HG02588 (cell line): ENCODE results near the gene PCDHGA5.
"Not testable (repeated sequence)": the region's sequence is repeated elsewhere in the genome, so short reads cannot be mapped to it uniquely, and the experiment has no call there.

Experiments
- ATAC-seq: cut with Tn5 transposase; IDR thresholded peaks from one replicate; pipeline ENCODE4 v1.9.1; 2021; ENCODE audit warnings: mild to moderate bottlenecking, moderate library complexity; ENCODE audit not compliant: unreplicated experiment

PCDHGA5 gene

DNA sequence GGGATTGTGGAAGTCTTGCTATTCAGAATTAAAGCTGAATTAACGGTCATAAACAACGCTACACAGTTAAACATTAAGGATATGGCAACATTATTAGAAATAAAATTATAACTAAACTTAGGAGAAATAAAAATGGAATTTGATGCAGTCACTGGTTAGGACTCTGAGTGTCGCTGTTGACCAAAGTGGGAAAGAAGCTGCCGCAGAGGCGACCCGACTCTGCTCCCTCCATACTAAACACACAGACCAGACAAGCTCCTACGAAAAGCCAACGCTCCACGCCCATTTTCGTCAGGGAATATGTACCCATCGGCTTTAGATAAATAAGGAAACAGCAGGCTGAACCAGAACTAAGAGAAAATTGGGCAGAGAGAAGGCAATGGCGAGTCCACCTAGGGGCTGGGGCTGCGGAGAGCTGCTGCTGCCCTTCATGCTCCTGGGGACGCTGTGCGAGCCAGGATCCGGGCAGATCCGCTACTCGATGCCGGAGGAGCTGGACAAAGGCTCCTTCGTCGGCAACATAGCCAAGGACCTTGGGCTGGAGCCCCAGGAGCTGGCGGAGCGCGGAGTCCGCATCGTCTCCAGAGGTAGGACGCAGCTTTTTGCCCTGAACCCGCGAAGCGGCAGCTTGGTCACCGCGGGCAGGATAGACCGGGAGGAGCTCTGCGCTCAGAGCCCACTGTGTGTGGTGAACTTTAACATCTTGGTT lies at the start of gene PCDHGA5:
Gene PCDHGA5 (plus strand): TSS at position 211 of the 709 bp plus-strand sequence. CDS start 169 bp downstream, at position 380.
- ATAC-seq: no peak

DNA sequence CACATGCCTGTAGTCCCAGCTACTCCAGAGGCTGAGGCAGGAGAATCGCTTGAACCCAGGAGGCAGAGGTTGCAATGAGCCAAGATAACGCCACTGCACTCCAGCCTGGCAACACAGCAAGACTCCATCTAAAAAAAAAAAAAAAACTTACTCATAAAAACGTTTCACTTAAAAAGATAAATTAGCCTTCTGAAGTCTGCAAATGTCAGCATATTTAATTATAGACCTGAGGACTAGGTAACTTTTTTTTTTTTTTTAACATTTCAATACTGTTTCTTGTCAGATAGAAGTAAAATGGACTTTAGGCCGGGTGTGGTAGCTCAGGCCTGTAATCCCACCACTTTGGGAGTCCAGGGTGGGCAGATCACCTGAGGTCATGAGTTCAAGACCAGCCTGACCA lies 47.0 kb upstream of the PCDHGA5 start:
- not testable (repeated sequence) for ATAC-seq

DNA sequence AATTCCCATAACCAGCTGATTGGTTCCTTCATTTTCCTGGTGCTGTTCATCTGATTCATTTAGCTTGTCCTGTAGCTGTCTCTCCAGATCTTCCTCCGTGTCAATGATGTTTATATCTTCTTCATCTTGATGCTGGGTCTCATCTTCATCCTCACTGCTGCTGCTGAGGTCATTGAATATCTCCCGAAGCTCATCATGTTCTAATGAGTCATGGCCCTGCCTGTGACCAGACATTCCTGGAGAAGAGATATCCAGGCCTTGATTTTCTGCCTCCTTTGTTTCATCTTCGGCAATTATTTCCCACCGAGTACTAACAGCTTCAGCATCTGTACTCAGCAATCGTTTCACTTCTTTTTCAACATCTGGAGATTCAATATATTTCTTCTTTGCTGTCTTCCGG lies 44.8 kb upstream of the PCDHGA5 start:
- no peak for ATAC-seq

DNA sequence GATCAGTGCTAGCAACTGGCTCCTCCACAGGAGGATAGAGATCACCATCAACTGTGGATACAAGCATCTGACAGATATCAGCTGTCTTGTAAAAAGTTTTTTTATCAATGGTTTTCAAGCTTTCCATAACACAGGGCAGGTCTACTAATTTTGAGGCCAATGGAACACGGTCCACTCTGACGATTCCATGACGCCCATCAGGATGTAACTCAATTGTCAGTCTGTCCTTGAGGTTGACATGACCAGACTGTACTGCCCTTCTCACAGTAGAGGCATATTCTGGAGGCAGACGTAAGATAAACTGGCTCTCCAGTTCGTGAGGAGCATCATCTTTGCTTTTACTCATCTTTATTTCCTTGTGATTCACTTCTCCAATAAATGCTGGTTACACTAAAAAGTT lies 44.3 kb upstream of the PCDHGA5 start:
- ATAC-seq: no peak

DNA sequence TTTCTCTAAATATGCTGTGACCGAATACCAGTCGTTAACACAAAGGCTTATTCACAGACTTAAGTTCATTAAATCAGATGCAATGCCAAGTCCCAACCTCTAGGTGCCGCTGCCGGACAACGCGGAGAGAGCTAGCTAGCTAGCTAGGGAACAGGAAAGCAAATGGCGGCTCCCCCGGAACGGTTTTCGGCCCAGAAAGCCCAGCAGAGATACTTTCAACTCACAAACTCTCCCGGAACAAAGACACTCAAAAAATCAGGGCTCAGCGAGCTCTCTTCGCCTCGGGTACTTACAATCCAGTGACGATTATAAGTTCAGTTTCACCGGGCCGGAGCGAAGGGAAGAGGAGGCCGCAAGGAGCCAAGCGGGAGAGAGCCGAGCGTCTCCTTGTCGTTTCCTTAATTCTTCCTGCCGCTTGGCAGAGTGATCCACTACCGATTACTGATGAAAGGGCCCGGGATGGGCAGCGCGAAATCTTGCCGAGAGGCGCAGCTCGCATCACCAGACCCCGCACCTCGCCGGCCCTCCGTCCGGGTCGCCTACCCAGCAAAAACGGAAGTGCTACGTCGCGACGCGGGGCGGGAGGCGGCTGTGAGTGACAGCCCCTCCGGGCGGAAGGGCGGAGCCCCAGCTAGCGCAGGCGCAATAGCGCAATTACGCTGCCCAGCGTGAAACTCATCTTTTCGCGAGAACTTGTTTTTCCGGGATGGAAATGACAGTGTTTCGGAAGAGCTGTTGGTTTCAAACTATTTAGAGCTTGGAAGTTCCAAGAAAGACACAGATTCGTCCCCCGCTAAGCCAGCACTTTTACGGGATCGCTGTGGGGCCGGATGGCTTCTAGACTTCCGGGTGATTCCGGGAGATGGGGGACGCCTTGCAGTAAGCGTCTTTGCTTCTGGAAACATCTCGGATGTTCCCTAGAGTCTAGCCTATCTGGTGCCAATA lies 43.5 kb upstream of the PCDHGA5 start, which contains the start of gene TAF7:
Gene TAF7 (minus strand): TSS at position 560 of the 945 bp plus-strand sequence. CDS start 740 bp downstream, outside the sequence.
- ATAC-seq: peak; percentile 96

DNA sequence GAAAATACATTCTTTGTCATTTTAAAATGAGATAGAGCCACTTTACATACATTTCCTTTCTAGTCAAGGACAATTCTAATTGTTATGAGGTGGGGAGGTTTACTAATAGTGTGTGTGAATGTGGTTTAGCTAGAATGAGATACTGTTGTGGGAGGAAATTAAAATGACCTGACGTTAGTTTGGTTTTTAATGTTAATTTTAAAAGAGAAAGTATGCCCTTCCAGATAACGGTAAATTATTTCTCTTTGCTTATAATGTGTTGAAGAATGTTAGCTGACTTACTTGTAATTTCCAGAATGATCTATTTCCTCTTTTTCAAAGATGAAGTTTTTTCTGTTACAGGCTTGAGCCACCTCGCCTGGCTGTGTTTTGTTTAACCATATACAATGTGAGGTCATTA lies 41.7 kb upstream of the PCDHGA5 start:
- ATAC-seq: no peak

GRCh38 chr5:141326088-141326854 lies 37.7 kb upstream of the PCDHGA5 start:
- ATAC-seq: peak; percentile 86

DNA sequence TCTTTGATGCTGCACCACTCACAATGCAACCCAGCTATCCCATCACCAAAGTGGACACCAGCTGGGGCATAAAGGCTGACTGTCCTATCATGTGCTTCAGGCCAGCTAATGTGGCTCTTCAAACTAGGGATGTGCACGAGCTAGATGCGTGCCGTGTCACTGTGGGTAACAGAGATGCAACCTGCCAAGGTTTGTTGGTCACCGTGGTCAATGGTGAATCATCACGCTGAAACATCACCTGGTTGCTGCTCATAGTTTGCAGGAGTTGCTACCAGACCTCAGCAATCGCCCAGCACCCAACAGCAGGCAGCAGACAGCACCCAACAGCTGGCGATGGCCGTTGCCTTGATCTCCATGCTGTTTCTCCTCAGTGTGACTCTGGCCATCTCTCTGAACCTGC lies 35.7 kb upstream of the PCDHGA5 start:
- ATAC-seq: no peak

GRCh38 chr5:141330299-141331080 lies 33.5 kb upstream of the PCDHGA5 start, which contains the start of gene PCDHGA1:
Gene PCDHGA1 (plus strand): TSS chr5:141330514.
- ATAC-seq: no peak

- not testable (repeated sequence) for ATAC-seq
These were observed 31.4 kb upstream of the PCDHGA5 start for GRCh38 chr5:141332571-141332970.

- ATAC-seq: no peak
These were observed 25.2 kb upstream of the PCDHGA5 start, which contains the start of gene PCDHGA2 for GRCh38 chr5:141338538-141339306. Gene PCDHGA2 (plus strand): TSS chr5:141338760.

DNA sequence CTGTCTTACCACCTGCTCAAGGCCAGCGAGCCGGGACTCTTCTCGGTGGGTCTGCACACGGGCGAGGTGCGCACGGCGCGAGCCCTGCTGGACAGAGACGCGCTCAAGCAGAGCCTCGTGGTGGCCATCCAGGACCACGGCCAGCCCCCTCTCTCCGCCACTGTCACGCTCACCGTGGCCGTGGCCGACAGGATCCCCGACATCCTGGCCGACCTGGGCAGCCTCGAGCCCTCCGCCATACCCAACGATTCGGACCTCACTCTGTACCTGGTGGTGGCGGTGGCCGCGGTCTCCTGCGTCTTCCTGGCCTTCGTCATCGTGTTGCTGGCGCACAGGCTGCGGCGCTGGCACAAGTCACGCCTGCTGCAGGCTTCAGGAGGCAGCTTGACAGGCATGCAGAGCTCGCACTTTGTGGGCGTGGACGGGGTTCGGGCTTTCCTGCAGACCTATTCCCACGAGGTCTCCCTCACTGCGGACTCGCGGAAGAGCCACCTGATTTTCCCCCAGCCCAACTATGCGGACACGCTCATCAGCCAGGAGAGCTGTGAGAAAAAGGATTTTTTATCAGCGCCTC lies 23.1 kb upstream of the PCDHGA5 start:
- not testable (repeated sequence) for ATAC-seq

DNA sequence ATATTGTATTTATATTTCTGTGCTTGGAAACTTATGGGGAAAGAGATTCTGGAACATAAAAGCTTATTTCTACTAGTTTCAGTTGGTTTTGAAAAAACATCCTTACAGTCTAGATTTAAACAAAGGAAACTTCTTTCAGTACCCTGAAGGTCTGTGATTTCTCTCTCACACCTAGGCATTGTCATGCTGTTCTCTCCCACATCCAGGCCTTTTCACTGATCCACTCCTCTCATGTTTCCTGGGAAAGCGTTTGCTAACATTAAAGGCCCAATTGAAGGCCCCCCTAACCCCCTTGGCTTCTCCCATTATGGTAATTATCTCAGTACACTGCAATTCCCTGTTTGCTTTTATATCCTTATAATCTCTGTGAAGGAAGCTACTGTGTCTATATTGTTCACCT lies 21.2 kb upstream of the PCDHGA5 start:
- ATAC-seq: no peak

DNA sequence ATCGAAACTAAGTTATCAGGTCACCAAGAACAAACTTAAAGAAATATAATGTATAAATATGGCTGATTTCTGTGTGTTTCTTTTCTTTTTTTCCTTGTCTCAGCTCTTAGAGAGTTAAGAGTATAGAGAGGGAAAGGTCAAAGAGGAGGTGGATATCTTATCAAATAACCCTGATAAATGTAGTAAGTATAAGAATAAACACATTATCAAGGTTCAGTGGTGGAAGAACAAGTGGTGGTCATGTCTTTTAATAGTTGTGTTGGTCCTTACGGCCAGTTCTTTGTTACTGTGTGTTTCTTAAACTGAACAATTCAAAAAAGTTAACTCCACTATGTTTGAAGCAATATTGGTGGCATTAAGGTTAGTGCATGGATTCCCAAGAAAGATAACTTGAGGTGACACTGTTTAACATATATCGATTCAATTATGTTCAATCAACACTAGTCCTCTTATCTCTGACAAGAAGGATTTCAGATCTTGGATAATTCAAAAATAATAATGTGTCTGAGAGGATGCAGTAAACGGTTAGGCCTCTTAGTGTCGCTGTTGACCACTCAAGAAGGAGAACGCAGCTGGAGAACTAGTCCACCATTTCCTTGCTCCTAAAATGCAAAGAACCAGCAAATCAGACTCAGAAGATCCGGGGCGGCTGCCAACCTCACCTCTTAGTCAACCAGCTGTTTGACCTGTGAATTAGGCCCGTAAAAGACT lies 20.6 kb upstream of the PCDHGA5 start, which contains the start of gene PCDHGA3:
Gene PCDHGA3 (plus strand): TSS at position 588 of the 711 bp plus-strand sequence. CDS start 205 bp downstream, outside the sequence.
- no peak for ATAC-seq

DNA sequence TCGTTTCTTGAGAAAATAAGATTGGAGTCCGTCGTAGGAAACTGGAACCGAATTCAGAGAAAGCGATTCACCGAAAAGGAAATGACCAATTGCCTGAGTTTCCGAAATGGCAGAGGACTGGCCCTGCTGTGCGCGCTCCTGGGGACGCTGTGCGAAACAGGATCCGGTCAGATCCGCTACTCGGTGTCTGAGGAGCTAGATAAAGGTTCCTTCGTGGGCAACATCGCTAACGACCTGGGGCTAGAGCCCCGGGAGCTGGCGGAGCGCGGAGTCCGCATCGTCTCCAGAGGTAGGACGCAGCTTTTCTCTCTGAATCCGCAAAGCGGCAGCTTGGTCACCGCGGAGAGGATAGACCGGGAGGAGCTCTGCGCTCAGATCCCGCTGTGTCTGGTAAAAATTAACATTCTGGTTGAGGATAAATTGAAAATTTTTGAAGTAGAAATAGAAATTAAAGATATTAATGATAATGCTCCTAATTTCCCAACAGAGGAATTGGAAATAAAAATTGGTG lies 20.0 kb upstream of the PCDHGA5 start:
- ATAC-seq: no peak

- no peak for ATAC-seq
These were observed 18.6 kb upstream of the PCDHGA5 start for GRCh38 chr5:141345327-141345726.

DNA sequence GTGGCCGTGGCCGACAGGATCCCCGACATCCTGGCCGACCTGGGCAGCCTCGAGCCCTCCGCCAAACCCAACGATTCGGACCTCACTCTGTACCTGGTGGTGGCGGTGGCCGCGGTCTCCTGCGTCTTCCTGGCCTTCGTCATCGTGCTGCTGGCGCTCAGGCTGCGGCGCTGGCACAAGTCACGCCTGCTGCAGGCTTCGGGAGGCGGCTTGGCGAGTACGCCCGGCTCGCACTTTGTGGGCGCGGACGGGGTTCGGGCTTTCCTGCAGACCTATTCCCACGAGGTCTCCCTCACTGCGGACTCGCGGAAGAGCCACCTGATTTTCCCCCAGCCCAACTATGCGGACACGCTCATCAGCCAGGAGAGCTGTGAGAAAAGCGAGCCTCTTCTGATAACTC lies 17.9 kb upstream of the PCDHGA5 start:
- ATAC-seq: not testable (repeated sequence)
